Hepatic stellate cell (primary cell): ENCODE results near the gene CPA3.

Experiments
- DNase-seq: peaks from one replicate; pipeline ENCODE4 v3.0.0; 2011; ENCODE audit warnings: low spot score

CPA3 gene

GRCh38 chr3:148916132-148916531 is 51.0 kb downstream of the CPA3 start:
- DNase-seq, result no peak

- DNase-seq, result no peak
Observed at GRCh38 chr3:148922467-148922866, 57.4 kb downstream of the CPA3 start.

- no peak for DNase-seq
Observed at GRCh38 chr3:148923592-148923991, 58.5 kb downstream of the CPA3 start.

- no peak for DNase-seq
Observed at GRCh38 chr3:148924562-148924961, 59.5 kb downstream of the CPA3 start.

GRCh38 chr3:148925845-148926244 is 60.7 kb downstream of the CPA3 start:
- DNase-seq, result no peak

GRCh38 chr3:148930752-148931151 is 65.7 kb downstream of the CPA3 start:
- DNase-seq, result peak; percentile 25

- no peak for DNase-seq
Observed at GRCh38 chr3:148931574-148931973, 66.5 kb downstream of the CPA3 start.

GRCh38 chr3:148932972-148933371 is 67.9 kb downstream of the CPA3 start:
- no peak for DNase-seq

- no peak for DNase-seq
Observed at GRCh38 chr3:148937467-148938255, 72.6 kb downstream of the CPA3 start.

- no peak for DNase-seq
Observed at GRCh38 chr3:148938306-148938705, 73.2 kb downstream of the CPA3 start.

GRCh38 chr3:148938936-148939335 is 73.8 kb downstream of the CPA3 start:
- no peak for DNase-seq

- DNase-seq, result no peak
Observed at GRCh38 chr3:148940983-148941382, 75.9 kb downstream of the CPA3 start.

- peak; percentile 79 for DNase-seq
Observed at GRCh38 chr3:148943506-148944205, 78.6 kb downstream of the CPA3 start.

- DNase-seq, result no peak
Observed at GRCh38 chr3:148945116-148945515, 80.0 kb downstream of the CPA3 start.
